DMS 273 (cell line): Measurements from ENCODE around the gene HOMER2.
"Not testable (repeated sequence)": the region's sequence is repeated elsewhere in the genome, so short reads cannot be mapped to it uniquely, and the experiment has no call there.

Experiments
- DNase-seq: peaks from one replicate; lab custom pipeline; 2025; ENCODE audit not compliant: unreplicated experiment; lab: John Stamatoyannopoulos, UW

Gene HOMER2

GRCh38 chr15:82898961-82899360 lies 53.6 kb downstream of the HOMER2 start:
- DNase-seq, result no peak

- DNase-seq, result no peak
Observed at GRCh38 chr15:82895983-82896382, 56.5 kb downstream of the HOMER2 start.

- DNase-seq, result peak; percentile 31
Observed at GRCh38 chr15:82894971-82895520, 57.5 kb downstream of the HOMER2 start.

GRCh38 chr15:82893473-82893872 lies 59.0 kb downstream of the HOMER2 start:
- DNase-seq, result not testable (repeated sequence)

GRCh38 chr15:82892573-82892972 lies 59.9 kb downstream of the HOMER2 start:
- DNase-seq, result no peak

- DNase-seq, result no peak
Observed at GRCh38 chr15:82890995-82891390, 61.5 kb downstream of the HOMER2 start.

GRCh38 chr15:82890338-82890994 lies 62.1 kb downstream of the HOMER2 start:
- no peak for DNase-seq

GRCh38 chr15:82882273-82882928 lies 70.1 kb downstream of the HOMER2 start:
- no peak for DNase-seq

GRCh38 chr15:82881747-82882146 lies 70.8 kb downstream of the HOMER2 start:
- DNase-seq, result no peak

GRCh38 chr15:82880704-82881103 lies 71.8 kb downstream of the HOMER2 start:
- no peak for DNase-seq

GRCh38 chr15:82878325-82878724 lies 74.2 kb downstream of the HOMER2 start:
- DNase-seq, result no peak

GRCh38 chr15:82877825-82878224 lies 74.7 kb downstream of the HOMER2 start:
- no peak for DNase-seq

GRCh38 chr15:82875411-82876003 lies 77.0 kb downstream of the HOMER2 start:
- no peak for DNase-seq

- no peak for DNase-seq
Observed at GRCh38 chr15:82874961-82875360, 77.6 kb downstream of the HOMER2 start.

- DNase-seq, result no peak
Observed at GRCh38 chr15:82874267-82874666, 78.3 kb downstream of the HOMER2 start.

- no peak for DNase-seq
Observed at GRCh38 chr15:82873000-82873680, 79.4 kb downstream of the HOMER2 start.

GRCh38 chr15:82871832-82872484 lies 80.6 kb downstream of the HOMER2 start:
- DNase-seq, result no peak

GRCh38 chr15:82871358-82871757 lies 81.2 kb downstream of the HOMER2 start:
- DNase-seq, result no peak

GRCh38 chr15:82870727-82871320 lies 81.7 kb downstream of the HOMER2 start:
- no peak for DNase-seq

- not testable (repeated sequence) for DNase-seq
Observed at GRCh38 chr15:82865981-82866380, 86.5 kb downstream of the HOMER2 start.

GRCh38 chr15:82865581-82865980 lies 86.9 kb downstream of the HOMER2 start:
- DNase-seq, result not testable (repeated sequence)
